ENCODE measurements around the gene BLOC1S5.

- TF ChIP-seq POLR2A (IDR thresholded peaks at IDR 0.05) (no peak), CTCF (IDR thresholded peaks at IDR 0.05) (no peak)
Measured at GRCh38 chr6:7991536-7991935, 72.7 kb downstream of the BLOC1S5 start.

Data from tibial nerve (tissue), 3 donors.